GM19468 (cell line): Measurements from ENCODE around the gene MRI1.
"Not testable (repeated sequence)": the region's sequence is repeated elsewhere in the genome, so short reads cannot be mapped to it uniquely, and the experiment has no call there.

Experiments used
- ATAC-seq: cut with Tn5 transposase; IDR thresholded peaks from one replicate; pipeline ENCODE4 v1.9.1; 2021; ENCODE audit warnings: mild to moderate bottlenecking, moderate library complexity, moderate number of reproducible peaks; ENCODE audit not compliant: unreplicated experiment; ENCODE audit errors: extremely low read depth

Gene MRI1

GRCh38 chr19:13757805-13758772 is 6.2 kb upstream of the MRI1 start:
- ATAC-seq: no peak

GRCh38 chr19:13758795-13759194 is 5.5 kb upstream of the MRI1 start:
- no peak for ATAC-seq

- no peak for ATAC-seq
Measured at GRCh38 chr19:13761423-13761822, 2.9 kb upstream of the MRI1 start.

GRCh38 chr19:13762635-13763235 is 1.6 kb upstream of the MRI1 start:
- ATAC-seq: no peak

- ATAC-seq: no peak
Measured at GRCh38 chr19:13763265-13763664, 1.1 kb upstream of the MRI1 start.

- no peak for ATAC-seq
Measured at GRCh38 chr19:13764821-13765394, 586 bp downstream of the MRI1 start.

GRCh38 chr19:13765395-13766094 is 1.2 kb downstream of the MRI1 start:
- ATAC-seq: no peak

GRCh38 chr19:13766095-13766481 is 1.8 kb downstream of the MRI1 start:
- ATAC-seq: no peak

GRCh38 chr19:13768510-13768909 is 4.2 kb downstream of the MRI1 start:
- ATAC-seq: no peak

GRCh38 chr19:13770013-13770635 is 5.8 kb downstream of the MRI1 start:
- ATAC-seq: no peak

GRCh38 chr19:13774217-13775191 is 10.2 kb downstream of the MRI1 start, which contains the start of gene C19orf53:
TSS of gene C19orf53 (plus strand) at chr19:13774456. CDS start at chr19:13774478, 22 bp downstream.
- ATAC-seq: peak; percentile 76

- ATAC-seq: no peak
Measured at GRCh38 chr19:13778398-13778797, 14.1 kb downstream of the MRI1 start.

GRCh38 chr19:13778847-13779246 is 14.5 kb downstream of the MRI1 start:
- no peak for ATAC-seq

- ATAC-seq: not testable (repeated sequence)
Measured at GRCh38 chr19:13779794-13780193, 15.5 kb downstream of the MRI1 start.

GRCh38 chr19:13781547-13781946 is 17.2 kb downstream of the MRI1 start:
- ATAC-seq: no peak

- ATAC-seq: no peak
Measured at GRCh38 chr19:13782537-13782936, 18.2 kb downstream of the MRI1 start.

- no peak for ATAC-seq
Measured at GRCh38 chr19:13783565-13784500, 19.5 kb downstream of the MRI1 start.
